ENCODE results near the gene B3GNT9.
A peak's percentile ranks its signal among the peaks of the same experiment; 100 is the strongest.

The B3GNT9 gene

DNA sequence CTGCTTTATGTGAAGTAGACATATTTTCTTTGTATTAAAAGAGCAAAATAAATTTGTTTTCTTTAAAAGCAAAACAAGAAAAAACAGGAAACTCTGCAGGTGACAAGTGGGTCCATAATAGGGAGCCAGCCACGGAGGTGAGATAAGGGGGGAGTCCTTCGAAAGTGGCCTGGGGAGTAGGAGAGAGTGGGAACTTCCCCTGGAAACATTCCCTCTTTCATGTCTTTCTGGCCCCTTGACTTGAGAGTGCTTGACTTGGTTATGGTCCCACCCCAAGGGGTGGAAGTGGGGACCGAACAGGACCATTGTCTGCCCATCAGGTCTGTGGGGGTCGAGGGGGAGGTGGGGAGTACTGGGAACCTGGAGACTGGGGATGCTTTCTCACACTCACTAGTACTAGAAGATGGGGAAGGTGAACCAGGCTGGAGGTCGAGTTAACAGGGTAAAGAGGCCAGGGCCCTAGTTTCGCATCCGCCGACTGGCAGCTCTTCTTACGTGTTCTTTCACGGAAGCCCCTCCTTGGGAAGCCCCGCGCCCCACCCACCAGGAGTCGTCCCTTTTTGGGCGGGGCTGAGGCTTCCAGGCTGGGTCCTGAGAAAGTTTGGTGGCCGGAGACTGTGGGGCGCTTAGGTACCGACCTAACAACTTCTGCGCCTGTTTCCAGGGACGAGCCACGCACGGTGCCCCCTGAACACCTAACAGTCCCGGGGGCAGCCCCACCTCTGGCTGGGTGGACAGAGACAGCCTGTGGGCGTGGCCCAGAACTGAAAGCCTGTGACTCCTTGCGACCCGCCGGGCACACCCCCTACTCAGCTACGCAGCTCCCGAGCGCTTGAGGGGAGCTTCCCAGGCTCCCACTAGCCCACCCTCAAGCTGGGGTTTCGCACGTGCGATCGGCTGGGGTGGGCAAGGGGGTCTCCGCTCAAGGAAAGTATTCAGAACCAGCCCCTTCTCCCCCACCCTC, 8.1 kb upstream of the B3GNT9 start:
- no peak for TF ChIP-seq CTCF (IDR thresholded peaks at IDR 0.05; ENCODE audit: insufficient read depth, low read length, missing control alignments)
- H3K4me3 ChIP-seq (ENCODE audit: low read depth, low read length), result peak overlapping the region; percentile 93
- POLR2A ChIA-PET, result interaction anchor here (0.8 kb wide), 1 partner anchor 73 kb away, joined by 3 read pairs; no protein-coding TSS in a partner anchor
- CTCF ChIA-PET, result interaction anchor here (1.0 to 13.2 kb wide), 14 partner anchors 8 to 200 kb away, joined by 3 to 241 read pairs (median 16); partner anchors contain the start of genes B3GNT9, CES3, MATCAP1 and NOL3
- no peak for DNase-seq (ENCODE audit: low read depth, low spot score)

DNA sequence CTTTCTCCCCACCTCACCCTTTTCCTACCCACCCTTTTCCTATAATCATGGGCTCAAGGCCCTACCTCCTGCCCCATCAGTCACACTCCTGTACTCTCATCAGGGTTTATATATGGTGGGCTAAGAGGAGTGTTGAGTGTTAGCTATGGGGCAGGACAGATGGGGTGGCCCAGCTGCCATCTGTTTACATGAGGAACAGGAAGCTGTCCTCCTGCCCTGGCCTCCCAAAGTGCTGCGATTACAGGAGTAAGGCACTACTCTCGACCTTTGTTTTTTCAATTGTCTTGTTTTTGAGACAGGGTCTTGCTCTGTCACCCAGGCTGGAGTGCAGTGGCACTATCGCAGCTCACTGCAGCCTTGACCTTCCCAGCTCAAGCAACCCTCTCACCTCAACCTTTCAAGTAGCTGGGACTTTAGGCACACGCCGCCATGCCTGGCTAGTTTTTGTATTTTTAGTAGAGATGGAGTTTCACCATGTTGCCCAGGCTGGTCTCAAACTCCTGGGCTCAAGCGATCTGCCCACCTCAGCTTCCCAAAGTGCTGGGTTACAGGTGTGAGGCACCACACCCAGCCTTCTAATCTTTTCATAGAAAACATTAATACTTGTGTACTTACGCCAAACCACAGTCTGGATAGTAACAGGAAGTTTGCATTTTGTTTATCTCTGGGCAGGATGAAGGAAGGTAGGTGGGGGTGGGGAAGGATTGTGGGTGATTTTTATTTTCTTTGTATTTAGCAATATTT, 7.3 kb upstream of the B3GNT9 start:
- DNase-seq (ENCODE audit: low read depth, low spot score), result no peak
- TF ChIP-seq CTCF (IDR thresholded peaks at IDR 0.05; ENCODE audit: insufficient read depth, low read length, missing control alignments), result no peak
- no peak overlapping the region for H3K4me3 ChIP-seq (ENCODE audit: low read depth, low read length)
- ChIA-PET CTCF (interaction anchor here (0.9 to 13.2 kb wide), 23 partner anchors 9 to 316 kb away, joined by 3 to 241 read pairs (median 6); partner anchors contain the start of genes CES3, MATCAP1 and NOL3), POLR2A (no interaction called here)

- POLR2A ChIA-PET, result no interaction called here
- DNase-seq (ENCODE audit: low read depth, low spot score), result no peak
- no peak for TF ChIP-seq CTCF (IDR thresholded peaks at IDR 0.05; ENCODE audit: insufficient read depth, low read length, missing control alignments)
- CTCF ChIA-PET, result interaction anchor here (0.7 to 13.2 kb wide), 24 partner anchors 8 to 317 kb away, joined by 3 to 241 read pairs (median 5); partner anchors contain the start of genes CBFB, CES3 and NOL3
- H3K4me3 ChIP-seq (ENCODE audit: low read depth, low read length), result no peak overlapping the region
These were observed 6.4 kb upstream of the B3GNT9 start for GRCh38 chr16:67157106-67157748.

- CTCF ChIA-PET, result interaction anchor here (0.7 to 13.2 kb wide), 30 partner anchors 11 to 318 kb away, joined by 3 to 241 read pairs (median 8); partner anchors contain the start of genes CBFB, CES3, EXOC3L1 and HSF4
- POLR2A ChIA-PET, result no interaction called here
- no peak for TF ChIP-seq CTCF (IDR thresholded peaks at IDR 0.05; ENCODE audit: insufficient read depth, low read length, missing control alignments)
- DNase-seq (ENCODE audit: low read depth, low spot score), result no peak
- H3K4me3 ChIP-seq (ENCODE audit: low read depth, low read length), result no peak overlapping the region
These were observed 5.5 kb upstream of the B3GNT9 start for GRCh38 chr16:67156143-67156844.

GRCh38 chr16:67155295-67156142, 4.7 kb upstream of the B3GNT9 start:
- ChIA-PET CTCF (interaction anchor here (0.6 to 13.2 kb wide), 63 partner anchors 8 to 527 kb away, joined by 3 to 241 read pairs (median 7); partner anchors contain the start of genes CBFB, CES3, CES4A and EXOC3L1), POLR2A (interaction anchor here (0.5 to 1.1 kb wide), 4 partner anchors 18 to 141 kb away, joined by 3 to 6 read pairs (median 3); no protein-coding TSS in a partner anchor)
- peak; percentile 85 for TF ChIP-seq CTCF (IDR thresholded peaks at IDR 0.05; ENCODE audit: insufficient read depth, low read length, missing control alignments)
- DNase-seq (ENCODE audit: low read depth, low spot score), result no peak
- H3K4me3 ChIP-seq (ENCODE audit: low read depth, low read length), result peak overlapping the region; percentile 34
